GM12878 (cell line): ENCODE results near the gene HPD. TPM values are rescaled to one million over a fixed set of nuclear protein-coding genes. Genes with fewer than 3 reads are reported as not detected.

Experiments used
- ATAC-seq: fragments of 200-7000 bp; cut with Tn5 transposase; 3 replicates; pipeline ENCODE4 v1.9.1; 2020; ENCODE audit warnings: mild to moderate bottlenecking, moderate library complexity
- BruUV-seq: library from RNA; stranded (reverse); fragments of 400-500 nt; replicated peaks from 2 replicates; lab custom pipeline; 2021; lab: Mats Ljungman, UMichigan
- CTCF ChIA-PET: fragments of 300-600 bp; sonication (Branson Sonifier 250); formaldehyde crosslinking; extraction: SDS; loops from one replicate; lab custom pipeline; 2021; ENCODE audit warnings: inconsistent platforms; lab: Yijun Ruan, JAX
- POLR2A ChIA-PET: fragments of 350-600 bp; formaldehyde crosslinking; extraction: SDS; loops from one replicate; lab custom pipeline; 2021; ENCODE audit warnings: inconsistent platforms; lab: Charles Lee
- RAD21 ChIA-PET: fragments of 300-600 bp; sonication (Branson Sonifier 250); formaldehyde crosslinking; loops from one replicate; lab custom pipeline; 2023; ENCODE audit warnings: antibody characterized with exemption; ENCODE audit not compliant: unreplicated experiment; lab: Charles Lee
- SMC1A ChIA-PET: fragments of 300-600 bp; sonication (Branson Sonifier 250); formaldehyde crosslinking; loops from one replicate; lab custom pipeline; 2023; ENCODE audit not compliant: unreplicated experiment, uncharacterized antibody; lab: Charles Lee
- DNase-seq: peaks from one replicate; pipeline ENCODE4 v3.0.0-alpha.2; 2011; ENCODE audit warnings: low read depth, low spot score
- FAIRE-seq: peaks from 3 replicates; lab custom pipeline; 2011; peaks lifted over from hg19 to GRCh38; lab: Jason Lieb, UNC
- H2AFZ ChIP-seq: 2 replicates; pipeline ENCODE4 v1.6.0; 2011; ENCODE audit warnings: low read depth, low read length, control low read depth; ENCODE audit not compliant: control insufficient read depth
- H3K27ac ChIP-seq: 2 replicates; pipeline ENCODE4 v1.5.1; 2011; ENCODE audit warnings: control low read depth; ENCODE audit not compliant: control insufficient read depth, insufficient read depth
- H3K27me3 ChIP-seq, 2 experiments: replicated peaks in 1 of 2; 2 replicates each; pipeline versions ENCODE4 v1.6.0 to v1.6.1; 2011; ENCODE audit warnings: low read length in 1 of 2; ENCODE audit not compliant: control insufficient read depth in 2 of 2, insufficient read depth in 2 of 2
- H3K36me3 ChIP-seq, 2 experiments: 2 replicates each; pipeline ENCODE4 v1.5.1; 2011; ENCODE audit warnings: low read length in 1 of 2; ENCODE audit not compliant: control insufficient read depth in 2 of 2, insufficient read depth in 2 of 2
- H3K4me1 ChIP-seq: 2 replicates; pipeline ENCODE4 v1.6.1; 2011; ENCODE audit warnings: mild to moderate bottlenecking, low read length, moderate library complexity, mixed read lengths; ENCODE audit not compliant: control insufficient read depth, insufficient read depth
- H3K4me2 ChIP-seq: 2 replicates; pipeline ENCODE4 v1.6.0; 2011; ENCODE audit warnings: control low read depth; ENCODE audit not compliant: control insufficient read depth, insufficient read depth
- H3K4me3 ChIP-seq: fragments of 200-600 bp; sonication (generic); 2 replicates; pipeline ENCODE4 v1.5.1; 2016
- H3K79me2 ChIP-seq: 2 replicates; pipeline ENCODE4 v1.6.0; 2011; ENCODE audit warnings: low read length; ENCODE audit not compliant: control insufficient read depth, insufficient read depth
- H3K9ac ChIP-seq: 2 replicates; pipeline ENCODE4 v1.8.0; 2011; ENCODE audit warnings: low read length, control low read depth, mixed read lengths; ENCODE audit not compliant: control insufficient read depth, insufficient read depth
- H3K9me3 ChIP-seq: replicated peaks from 3 replicates; pipeline ENCODE4 v1.5.1; 2011; ENCODE audit warnings: mild to moderate bottlenecking, low read length; ENCODE audit not compliant: control insufficient read depth, insufficient read depth
- H4K20me1 ChIP-seq: 2 replicates; pipeline ENCODE4 v1.6.0; 2011; ENCODE audit not compliant: control insufficient read depth, insufficient read depth
- CHD2 ChIP-seq: IDR thresholded peaks from 2 replicates; pipeline ENCODE4 v1.6.1; 2011; ENCODE audit warnings: low read depth, low read length, improper control_type of control experiment, borderline replicate concordance
- MTA2 ChIP-seq: fragments of 450-650 bp; IDR thresholded peaks from 2 replicates; pipeline ENCODE4 v1.6.1; 2016; ENCODE audit warnings: low read depth, mild to moderate bottlenecking, moderate library complexity
- MYB ChIP-seq: fragments of 150-350 bp; IDR thresholded peaks from 2 replicates; pipeline ENCODE4 v1.6.1; 2014; ENCODE audit warnings: mild to moderate bottlenecking, low read depth, low read length, borderline replicate concordance
- NR2C1 ChIP-seq: fragments of 450-650 bp; IDR thresholded peaks from 2 replicates; pipeline ENCODE4 v1.6.1; 2017; ENCODE audit warnings: antibody characterized with exemption, mild to moderate bottlenecking, moderate library complexity
- NR2F1 ChIP-seq: fragments of 450-650 bp; conservative IDR thresholded peaks from 2 replicates; pipeline ENCODE4 v1.6.1; 2017; ENCODE audit warnings: mild to moderate bottlenecking
- PAX5 ChIP-seq: IDR thresholded peaks from 2 replicates; pipeline ENCODE4 v1.6.1; 2011; ENCODE audit warnings: low read depth, low read length, borderline replicate concordance
- SIN3A ChIP-seq: IDR thresholded peaks from 2 replicates; pipeline ENCODE4 v1.6.1; 2012; ENCODE audit warnings: low read depth, low read length, improper control_type of control experiment
- SREBF1 ChIP-seq: IDR thresholded peaks from 2 replicates; pipeline ENCODE4 v1.6.1; 2012; ENCODE audit warnings: mild to moderate bottlenecking, low read length
- SRF ChIP-seq, 2 experiments: IDR thresholded peaks; 2 replicates each; pipeline ENCODE4 v1.6.1; 2011; ENCODE audit warnings: low read depth in 2 of 2, low read length in 2 of 2, mild to moderate bottlenecking in 1 of 2, moderate library complexity in 1 of 2
- YBX1 ChIP-seq: fragments of 450-650 bp; IDR thresholded peaks from 2 replicates; pipeline ENCODE4 v1.6.1; 2016; ENCODE audit warnings: antibody characterized with exemption
- YY1 ChIP-seq: IDR thresholded peaks from 2 replicates; pipeline ENCODE4 v1.6.1; 2011; ENCODE audit warnings: low read depth, mild to moderate bottlenecking, low read length
- WGBS: methylation state at CpG from one replicate; pipeline ENCODE4 v1.1.6; 2016; ENCODE audit warnings: low lambda C conversion rate; ENCODE audit not compliant: insufficient replicate concordance, insufficient coverage; ENCODE audit errors: missing lambda C conversion rate; 5-methylcytosine and 5-hydroxymethylcytosine counted together
- in situ Hi-C: fragments of 300-500 bp; cut with MboI; formaldehyde crosslinking; loops from 9 replicates; pipeline ENCODE4 v1.14.3; 2018; ENCODE audit warnings: mixed read lengths
- intact Hi-C: fragments of 100-400 bp; cut with micrococcal nuclease; formaldehyde crosslinking; loops from one replicate; pipeline ENCODE4 v1.14.2; 2022; ENCODE audit not compliant: unreplicated experiment
- polyA plus RNA-seq, 11 experiments: library from polyadenylated mRNA; depleted of rRNA in 4 of 11; unstranded in 6 of 11; stranded (reverse) in 5 of 11; fragments of >200 nt; fragmentation: Nextera tagmentation in 4 of 11; fragmentation: Illumina TruSeq in 1 of 11; extraction: Ambion mirVana in 4 of 11; extraction: Trizol in 1 of 11; gene quantifications; 1 replicate in 1 of 11; 2 replicates in 10 of 11; pipeline versions ENCODE4 v1.2.1 to v1.2.3, GENCODE V29; 2011 to 2016; ENCODE audit warnings: inconsistent platforms in 2 of 11, missing spikeins in 2 of 11, low read depth in 1 of 11
- total RNA-seq, 4 experiments: library from RNA; depleted of rRNA in 3 of 4; stranded (reverse); fragments of >200 nt in 3 of 4; fragmentation: Illumina TruSeq in 1 of 4; extraction: Trizol in 1 of 4; gene quantifications; 2 replicates each; pipeline versions ENCODE4 v1.2.1 to v1.2.3, GENCODE V29; 2013 to 2021
- TF ChIP-seq, protein P1 (sequence below): IDR thresholded peaks from 2 replicates; pipeline ENCODE4 v1.6.1; 2012; ENCODE audit warnings: low read depth, low read length, improper control_type of control experiment
- TF ChIP-seq, protein P2 (sequence below): fragments of 450-650 bp; formaldehyde crosslinking; IDR thresholded peaks from 2 replicates; pipeline ENCODE4 v1.4.0; 2022; ENCODE audit warnings: mild to moderate bottlenecking, moderate library complexity

Gene HPD
- total and polyA plus RNA-seq, 10 of the 15 experiments (the other 5 are each of a cell fraction or from before 2014, with no cell fraction given): 0.04 to 0.69 (median 0.28) TPM; not detected in 7

DNA sequence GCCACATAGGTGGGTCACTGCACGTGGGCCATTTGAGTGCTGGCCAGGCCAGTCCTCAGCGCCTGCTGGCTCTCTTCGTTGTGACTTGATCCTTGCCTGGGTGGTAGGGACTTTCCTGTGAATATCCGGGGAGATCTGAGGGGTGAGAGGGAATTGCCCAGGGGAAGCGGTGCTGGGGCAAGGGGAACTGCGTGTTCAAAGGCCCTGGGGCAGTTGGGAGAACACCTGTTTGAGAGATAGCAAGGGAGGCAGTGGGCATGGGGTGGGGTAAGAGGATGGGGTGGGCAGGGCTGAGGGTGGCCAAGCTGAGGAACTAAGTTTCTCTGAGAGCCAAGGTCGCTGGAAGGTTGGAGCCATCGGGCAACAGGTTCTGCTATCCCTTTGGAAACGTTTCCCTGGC lies 29.8 kb downstream of the HPD start:
- no peaks in the 10 kb centered on the region for H3K79me2 ChIP-seq
- H3K36me3 ChIP-seq: peaks cover 4 to 13% of the 10 kb centered on the region in 2 experiments; a peak in 3 of 4 replicates
- in situ Hi-C loops (no loop called here), intact Hi-C loops (no loop called here)
- no peaks in the 10 kb centered on the region for H3K9me3 ChIP-seq
- ATAC-seq (peak; percentile 33), FAIRE-seq (no peak), DNase-seq (no peak)
- H2AFZ ChIP-seq: no peak overlapping the region
- BruUV-seq: no TSS peak
- RAD21 ChIA-PET: no interaction called here
- H3K4me1 ChIP-seq: no peaks in the 10 kb centered on the region
- H3K4me3 ChIP-seq: no peak overlapping the region
- TF ChIP-seq YBX1 (no peak), SRF (IDR thresholded peaks at IDR 0.05; ENCODE audit: low read depth in 2 of 2, low read length in 2 of 2) (no peak), NR2C1 (no peak), PAX5 (no peak), SIN3A (no peak), YY1 (no peak), MTA2 (no peak), MYB (no peak), NR2F1 (no peak), CHD2 (no peak), SREBF1 (no peak)
- TF ChIP-seq, protein P1, sequence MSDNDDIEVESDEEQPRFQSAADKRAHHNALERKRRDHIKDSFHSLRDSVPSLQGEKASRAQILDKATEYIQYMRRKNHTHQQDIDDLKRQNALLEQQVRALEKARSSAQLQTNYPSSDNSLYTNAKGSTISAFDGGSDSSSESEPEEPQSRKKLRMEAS: no peak
- TF ChIP-seq, protein P2, sequence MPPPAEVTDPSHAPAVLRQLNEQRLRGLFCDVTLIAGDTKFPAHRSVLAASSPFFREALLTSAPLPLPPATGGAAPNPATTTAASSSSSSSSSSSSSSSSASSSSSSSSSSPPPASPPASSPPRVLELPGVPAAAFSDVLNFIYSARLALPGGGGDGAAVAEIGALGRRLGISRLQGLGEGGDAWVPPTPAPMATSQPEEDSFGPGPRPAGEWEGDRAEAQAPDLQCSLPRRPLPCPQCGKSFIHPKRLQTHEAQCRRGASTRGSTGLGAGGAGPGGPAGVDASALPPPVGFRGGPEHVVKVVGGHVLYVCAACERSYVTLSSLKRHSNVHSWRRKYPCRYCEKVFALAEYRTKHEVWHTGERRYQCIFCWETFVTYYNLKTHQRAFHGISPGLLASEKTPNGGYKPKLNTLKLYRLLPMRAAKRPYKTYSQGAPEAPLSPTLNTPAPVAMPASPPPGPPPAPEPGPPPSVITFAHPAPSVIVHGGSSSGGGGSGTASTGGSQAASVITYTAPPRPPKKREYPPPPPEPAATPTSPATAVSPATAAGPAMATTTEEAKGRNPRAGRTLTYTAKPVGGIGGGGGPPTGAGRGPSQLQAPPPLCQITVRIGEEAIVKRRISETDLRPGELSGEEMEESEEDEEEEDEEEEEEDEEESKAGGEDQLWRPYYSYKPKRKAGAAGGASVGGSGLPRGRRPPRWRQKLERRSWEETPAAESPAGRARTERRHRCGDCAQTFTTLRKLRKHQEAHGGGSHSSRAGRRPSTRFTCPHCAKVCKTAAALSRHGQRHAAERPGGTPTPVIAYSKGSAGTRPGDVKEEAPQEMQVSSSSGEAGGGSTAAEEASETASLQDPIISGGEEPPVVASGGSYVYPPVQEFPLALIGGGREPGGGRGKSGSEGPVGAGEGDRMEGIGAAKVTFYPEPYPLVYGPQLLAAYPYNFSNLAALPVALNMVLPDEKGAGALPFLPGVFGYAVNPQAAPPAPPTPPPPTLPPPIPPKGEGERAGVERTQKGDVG (CRISPR knock-in tag): no peak
- H3K9ac ChIP-seq: no peak overlapping the region
- CTCF ChIA-PET: interaction anchor here (1.0 to 2.1 kb wide), 2 partner anchors 11 to 34 kb away, joined by 3 to 8 read pairs; no protein-coding TSS in a partner anchor
- H3K27me3 ChIP-seq: no peaks in the 10 kb centered on the region
- no peak overlapping the region for H3K27ac ChIP-seq
- SMC1A ChIA-PET: no interaction called here
- H3K4me2 ChIP-seq: no peak overlapping the region
- 79% methylated on average over 9 of the region's 9 CpGs for WGBS
- no peaks in the 10 kb centered on the region; the same call in 1 of the 2 replicates for H4K20me1 ChIP-seq
- POLR2A ChIA-PET: no interaction called here
